Tibial nerve (tissue), 4 donors: Measurements from ENCODE around the gene CDCA5. TPM values are rescaled to one million over a fixed set of nuclear protein-coding genes. Genes with fewer than 3 reads are reported as not detected.
A peak's percentile ranks its signal among the peaks of the same experiment; 100 is the strongest.

ENCODE experiments used
- DNase-seq, 2 donors: peaks; one replicate each; pipeline ENCODE4 v3.0.0-alpha.2; 2019; ENCODE audit warnings: low spot score in 2 of 2
- H3K27ac ChIP-seq, 4 donors: fragments of 200-600 bp; sonication (generic) in 3 of 4; one replicate each; pipeline ENCODE4 v1.5.1; 2017 to 2019; ENCODE audit warnings: mild to moderate bottlenecking in 1 of 4
- H3K27me3 ChIP-seq, 2 donors: fragments of 200-600 bp; sonication (generic) in 1 of 2; one replicate each; pipeline versions ENCODE4 v1.5.1 to v1.6.0; 2017 to 2019
- H3K36me3 ChIP-seq, 3 donors: fragments of 200-600 bp; sonication (generic); one replicate each; pipeline ENCODE4 v1.5.1; 2018 to 2019
- H3K4me1 ChIP-seq, 4 donors: fragments of 200-600 bp; sonication (generic) in 3 of 4; one replicate each; pipeline ENCODE4 v1.5.1; 2017 to 2019
- H3K4me3 ChIP-seq, 4 donors: fragments of 200-600 bp; sonication (generic) in 3 of 4; one replicate each; pipeline ENCODE4 v1.5.1; 2017 to 2019; ENCODE audit warnings: mild to moderate bottlenecking in 1 of 4, moderate library complexity in 1 of 4
- H3K9me3 ChIP-seq, 4 donors: fragments of 200-600 bp; sonication (generic) in 3 of 4; one replicate each; pipeline ENCODE4 v1.5.1; 2017 to 2019
- EP300 ChIP-seq, 2 donors: sonication (generic); formaldehyde crosslinking; IDR thresholded peaks; one replicate each; pipeline ENCODE4 v1.6.1; 2017; ENCODE audit warnings: antibody characterized with exemption in 2 of 2, mild to moderate bottlenecking in 1 of 2
- POLR2A ChIP-seq, 2 donors: fragments of 450-650 bp; IDR thresholded peaks; one replicate each; pipeline ENCODE4 v1.6.1; 2017; ENCODE audit warnings: antibody characterized with exemption in 2 of 2, mild to moderate bottlenecking in 2 of 2, moderate library complexity in 2 of 2
- WGBS, 2 donors: methylation state at CpG; one replicate each; pipeline ENCODE4 v1.1.5; 2018; 5-methylcytosine and 5-hydroxymethylcytosine counted together
- total RNA-seq, 4 donors: library from RNA; depleted of rRNA; stranded (reverse); fragments of >200 nt; gene quantifications; one replicate each; pipeline ENCODE4 v1.1.0, GENCODE V29; 2016
- TF ChIP-seq, protein P1 (sequence below), 5 experiments: fragments of 200-600 bp in 3 of 5; fragments of 450-650 bp in 2 of 5; sonication (generic) in 3 of 5; IDR thresholded peaks; one replicate each; pipeline ENCODE4 v1.5.1; 2016 to 2019; ENCODE audit warnings: antibody characterized with exemption in 5 of 5, mild to moderate bottlenecking in 3 of 5, moderate library complexity in 2 of 5

CDCA5 gene
- total RNA-seq, 4 donors from 2014 or later, result 0.90 to 1.3 TPM; not detected in 2

DNA sequence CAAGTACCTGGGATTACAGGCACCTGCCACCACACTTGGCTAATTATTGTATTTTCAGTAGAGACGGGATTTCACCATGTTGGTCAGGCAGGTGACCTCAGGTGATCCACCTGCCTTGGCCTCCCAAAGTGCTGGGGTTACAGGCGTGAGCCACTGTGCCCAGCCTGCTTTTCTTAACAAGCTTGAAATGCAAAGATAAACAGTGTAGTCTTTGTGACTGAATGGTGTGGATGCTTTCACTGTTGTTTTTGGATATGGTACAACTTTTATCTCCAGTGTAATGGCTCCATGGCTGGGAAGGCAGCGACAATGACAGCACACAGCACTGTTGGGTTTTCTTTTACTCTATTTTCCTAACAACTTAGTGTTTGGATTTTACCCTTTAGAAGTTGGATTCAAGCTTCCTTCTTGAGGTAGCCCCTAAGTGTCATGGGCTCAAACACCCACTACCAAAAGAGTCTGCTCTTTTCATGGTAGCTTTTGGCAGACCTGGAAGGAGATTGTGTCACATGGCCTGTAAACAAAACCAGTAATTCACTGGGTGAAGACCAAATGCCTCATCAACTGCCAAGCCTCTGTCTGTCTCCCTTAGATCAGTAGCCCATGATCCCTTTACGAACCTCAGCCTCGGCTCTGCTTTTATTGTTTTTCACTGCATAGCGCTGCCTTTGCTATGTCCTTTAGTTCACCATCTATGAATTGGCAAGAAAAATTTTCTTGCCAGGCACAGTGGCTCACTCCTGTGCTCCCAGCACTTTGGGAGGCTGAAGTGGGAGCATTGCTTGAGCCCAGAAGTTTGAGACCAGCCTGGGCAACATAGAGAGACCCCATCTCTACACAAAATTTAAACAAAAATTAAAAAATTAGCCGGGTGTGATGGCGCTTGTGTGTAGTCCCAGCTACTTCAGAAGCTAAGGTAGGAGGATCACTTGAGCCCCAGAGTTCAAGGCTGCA lies 18.6 kb upstream of the CDCA5 start:
- WGBS, 2 donors, result 65 to 68% methylated on average over 8 of the region's 8 CpGs
- no peak for TF ChIP-seq EP300 (IDR thresholded peaks at IDR 0.05)
- TF ChIP-seq, protein P1, sequence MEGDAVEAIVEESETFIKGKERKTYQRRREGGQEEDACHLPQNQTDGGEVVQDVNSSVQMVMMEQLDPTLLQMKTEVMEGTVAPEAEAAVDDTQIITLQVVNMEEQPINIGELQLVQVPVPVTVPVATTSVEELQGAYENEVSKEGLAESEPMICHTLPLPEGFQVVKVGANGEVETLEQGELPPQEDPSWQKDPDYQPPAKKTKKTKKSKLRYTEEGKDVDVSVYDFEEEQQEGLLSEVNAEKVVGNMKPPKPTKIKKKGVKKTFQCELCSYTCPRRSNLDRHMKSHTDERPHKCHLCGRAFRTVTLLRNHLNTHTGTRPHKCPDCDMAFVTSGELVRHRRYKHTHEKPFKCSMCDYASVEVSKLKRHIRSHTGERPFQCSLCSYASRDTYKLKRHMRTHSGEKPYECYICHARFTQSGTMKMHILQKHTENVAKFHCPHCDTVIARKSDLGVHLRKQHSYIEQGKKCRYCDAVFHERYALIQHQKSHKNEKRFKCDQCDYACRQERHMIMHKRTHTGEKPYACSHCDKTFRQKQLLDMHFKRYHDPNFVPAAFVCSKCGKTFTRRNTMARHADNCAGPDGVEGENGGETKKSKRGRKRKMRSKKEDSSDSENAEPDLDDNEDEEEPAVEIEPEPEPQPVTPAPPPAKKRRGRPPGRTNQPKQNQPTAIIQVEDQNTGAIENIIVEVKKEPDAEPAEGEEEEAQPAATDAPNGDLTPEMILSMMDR (IDR thresholded peaks at IDR 0.05), result no peak
- no peak for TF ChIP-seq POLR2A (IDR thresholded peaks at IDR 0.05)
- DNase-seq, result no peak
- Histone ChIP-seq H3K4me3 (no peak overlapping the region), H3K27me3 (no peaks in the 10 kb centered on the region), H3K4me1 (peaks cover 0 to 32% (median 2%) of the 10 kb centered on the region in 4 donors), H3K36me3 (peaks cover 0 to 32% (median 0%) of the 10 kb centered on the region in 3 donors), H3K9me3 (no peaks in the 10 kb centered on the region), H3K27ac (no peak overlapping the region)

DNA sequence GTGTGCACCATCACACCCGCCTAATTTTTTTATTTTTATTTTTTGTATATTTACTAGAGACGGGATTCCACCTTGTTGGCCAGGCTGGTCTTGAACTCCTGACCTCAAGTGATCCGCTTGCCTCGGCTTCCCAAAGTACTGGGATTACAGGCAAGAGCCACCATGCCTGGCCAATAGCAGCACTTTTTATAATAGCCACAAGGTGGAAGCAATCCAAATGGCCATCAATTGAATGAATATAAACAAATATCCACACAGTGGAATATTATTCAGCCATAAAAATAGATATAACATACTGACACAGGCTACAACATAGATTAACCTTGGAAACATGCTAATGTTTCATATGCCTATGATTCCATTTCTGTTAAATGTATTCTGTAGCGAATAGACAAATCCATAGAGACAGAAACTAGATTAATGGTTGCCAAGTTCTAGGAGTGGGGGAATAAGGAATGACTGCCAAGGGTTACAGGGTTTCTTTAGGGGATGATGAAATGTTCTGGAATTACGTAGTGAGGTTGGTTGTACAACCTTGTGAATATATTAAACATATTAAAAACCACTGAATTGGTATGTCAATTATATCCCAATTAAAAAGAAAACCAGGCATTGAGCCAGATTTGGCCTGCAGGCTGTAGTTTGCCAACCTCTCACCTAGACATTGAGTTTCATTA lies 17.0 kb upstream of the CDCA5 start:
- Histone ChIP-seq H3K36me3 (peaks cover 0 to 27% (median 0%) of the 10 kb centered on the region in 3 donors), H3K27me3 (no peaks in the 10 kb centered on the region), H3K4me3 (no peak overlapping the region), H3K9me3 (no peaks in the 10 kb centered on the region), H3K4me1 (peaks cover 0 to 41% (median 10%) of the 10 kb centered on the region in 4 donors), H3K27ac (no peak overlapping the region)
- TF ChIP-seq, protein P1 (IDR thresholded peaks at IDR 0.05), result no peak
- TF ChIP-seq EP300 (IDR thresholded peaks at IDR 0.05) (no peak), POLR2A (IDR thresholded peaks at IDR 0.05) (no peak)
- WGBS, 2 donors, result 87 to 88% methylated on average over 6 of the region's 6 CpGs
- no peak for DNase-seq

DNA sequence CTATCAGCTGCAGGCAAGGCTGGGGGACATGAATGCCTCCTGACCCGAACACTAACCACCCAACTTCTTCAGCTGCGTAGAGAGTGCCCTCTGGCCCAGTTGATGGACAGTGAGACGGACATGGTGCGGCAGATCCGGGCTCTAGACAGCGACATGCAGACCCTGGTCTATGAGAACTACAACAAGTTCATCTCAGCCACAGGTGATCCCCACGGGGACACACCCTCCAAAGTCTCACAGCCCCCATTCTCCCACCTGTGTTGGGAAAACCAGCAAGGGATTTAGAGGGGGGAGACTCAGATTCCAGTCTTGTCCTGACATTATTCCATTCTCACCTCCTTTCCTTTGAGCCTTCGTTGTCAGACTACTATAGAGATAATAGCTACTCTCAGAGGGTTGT lies 13.1 kb upstream of the CDCA5 start:
- TF ChIP-seq POLR2A (IDR thresholded peaks at IDR 0.05) (no peak), EP300 (IDR thresholded peaks at IDR 0.05) (no peak)
- TF ChIP-seq, protein P1 (IDR thresholded peaks at IDR 0.05), result no peak
- H3K27me3 ChIP-seq, result no peaks in the 10 kb centered on the region
- H3K27ac ChIP-seq, result peak overlapping the region in 3 of 4 donors; percentile 92 to 95 (median 93)
- no peak for DNase-seq
- peaks cover 0 to 11% (median 0%) of the 10 kb centered on the region in 3 donors for H3K36me3 ChIP-seq
- peak overlapping the region; percentile 90 to 94 (median 92) for H3K4me3 ChIP-seq
- H3K4me1 ChIP-seq, result peaks cover 0 to 35% (median 12%) of the 10 kb centered on the region in 4 donors
- no peaks in the 10 kb centered on the region for H3K9me3 ChIP-seq
- 33 to 42% methylated on average over 8 of the region's 8 CpGs for WGBS, 2 donors

DNA sequence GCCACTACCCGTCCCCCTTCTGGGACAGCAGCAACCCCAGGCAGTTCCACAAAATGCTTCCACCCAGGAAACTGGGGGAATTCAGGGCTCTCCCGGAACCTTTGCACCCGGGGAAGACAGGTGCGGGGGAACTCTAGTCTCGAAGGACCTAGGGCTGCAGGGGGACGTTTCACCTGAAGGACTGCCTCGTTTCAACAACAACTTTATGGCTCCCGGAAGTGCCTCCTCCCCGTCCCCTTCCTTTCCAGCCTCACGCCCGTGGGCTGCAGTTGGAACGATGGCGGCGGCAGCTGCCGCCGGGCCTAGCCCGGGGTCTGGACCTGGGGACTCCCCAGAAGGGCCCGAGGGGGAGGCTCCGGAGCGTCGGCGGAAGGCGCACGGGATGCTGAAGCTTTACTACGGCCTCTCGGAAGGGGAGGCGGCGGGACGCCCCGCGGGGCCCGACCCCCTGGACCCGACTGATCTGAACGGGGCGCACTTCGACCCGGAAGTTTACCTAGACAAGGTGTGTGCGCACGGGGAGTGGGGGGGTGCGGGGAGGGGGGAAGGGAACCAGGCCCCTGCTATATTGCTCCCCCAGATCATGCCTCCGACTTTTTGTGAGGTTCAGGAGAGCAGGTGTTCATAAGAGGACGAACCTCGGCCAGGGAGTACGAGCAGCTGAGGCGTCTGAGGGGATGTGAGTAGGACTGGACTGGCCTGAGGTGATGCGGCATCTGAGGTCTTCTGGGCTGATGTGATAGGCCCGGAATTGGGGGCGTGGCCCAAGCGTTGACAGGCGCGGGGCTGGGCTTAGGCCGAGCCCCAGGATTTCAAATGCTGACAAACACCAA lies 12.3 kb upstream of the CDCA5 start, which contains the start of gene VPS51:
VPS51 (plus strand) TSS at position 241 of the 833 bp plus-strand sequence; CDS start at position 278, 37 bp downstream.
- no peaks in the 10 kb centered on the region for H3K27me3 ChIP-seq
- H3K36me3 ChIP-seq, result peaks cover 0 to 11% (median 0%) of the 10 kb centered on the region in 3 donors
- H3K4me1 ChIP-seq, result peaks cover 0 to 33% (median 12%) of the 10 kb centered on the region in 4 donors
- peak within 1 kb of the TSS; percentile 77 to 95 (median 92) for H3K27ac ChIP-seq
- no peaks in the 10 kb centered on the region for H3K9me3 ChIP-seq
- TF ChIP-seq POLR2A (IDR thresholded peaks at IDR 0.05), result peak in 1 of 2 donors; percentile 45
- peak; percentile 84 to 97 for TF ChIP-seq EP300 (IDR thresholded peaks at IDR 0.05)
- TF ChIP-seq, protein P1 (IDR thresholded peaks at IDR 0.05), result peak in 2 of 5 experiments; percentile 45 to 66
- H3K4me3 ChIP-seq, result peak within 1 kb of the TSS; percentile 90 to 94 (median 92)
- 0 to 1% methylated on average over 28 to 51 of the region's 52 CpGs for WGBS, 2 donors
- DNase-seq, result peak; percentile 76 to 83
